SU-DHL-6 (cell line): Measurements from ENCODE around the gene ZFHX2.

Source experiments
- H2AFZ ChIP-seq: fragments of 200-600 bp; sonication (generic); 2 replicates; pipeline ENCODE4 v1.6.1; 2014; ENCODE audit warnings: low read depth, mild to moderate bottlenecking, moderate library complexity, mixed read lengths, antibody characterized with exemption, low read length; ENCODE audit not compliant: severe bottlenecking
- H3F3A ChIP-seq: fragments of 200-600 bp; shearing (Covaris generic); 2 replicates; pipeline ENCODE4 v1.6.0; 2016; ENCODE audit warnings: antibody characterized with exemption, mild to moderate bottlenecking; ENCODE audit not compliant: insufficient read depth
- H3K27ac ChIP-seq: fragments of 200-600 bp; sonication (generic); 2 replicates; pipeline ENCODE4 v1.5.1; 2016; ENCODE audit warnings: low read depth, mild to moderate bottlenecking, low read length, moderate library complexity, mixed read lengths
- H3K27me3 ChIP-seq: fragments of 200-600 bp; sonication (generic), shearing (Covaris generic); 2 replicates; pipeline ENCODE4 v1.6.0; 2014; ENCODE audit warnings: mild to moderate bottlenecking, low read length
- H3K36me3 ChIP-seq: fragments of 200-600 bp; sonication (generic); 2 replicates; pipeline ENCODE4 v1.6.1; 2014; ENCODE audit warnings: mild to moderate bottlenecking, low read length, mixed read lengths
- H3K4me2 ChIP-seq: fragments of 300-600, 200-600 bp; shearing (Covaris generic), sonication (generic); 2 replicates; pipeline ENCODE4 v1.6.0; 2014; ENCODE audit warnings: low read length, low read depth, mild to moderate bottlenecking; ENCODE audit not compliant: poor library complexity, severe bottlenecking
- H3K4me3 ChIP-seq: fragments of 200-600 bp; sonication (generic); 2 replicates; pipeline ENCODE4 v1.5.1; 2014; ENCODE audit warnings: antibody characterized with exemption, low read length, mild to moderate bottlenecking, mixed read lengths; ENCODE audit not compliant: insufficient read depth, poor library complexity, severe bottlenecking
- H3K79me2 ChIP-seq: fragments of 200-600 bp; sonication (generic); 2 replicates; pipeline ENCODE4 v1.6.1; 2014; ENCODE audit warnings: mild to moderate bottlenecking, low read length, moderate library complexity; ENCODE audit not compliant: insufficient read depth
- H3K9ac ChIP-seq: fragments of 200-600 bp; sonication (generic); 2 replicates; pipeline ENCODE4 v1.7.0; 2014; ENCODE audit warnings: mild to moderate bottlenecking, low read length
- H3K9me2 ChIP-seq: fragments of 200-600 bp; sonication (generic); replicated peaks from 2 replicates; pipeline ENCODE4 v1.6.1; 2014; ENCODE audit warnings: low read length; ENCODE audit not compliant: insufficient read depth
- H3K9me3 ChIP-seq: fragments of 200-600 bp; sonication (generic); 2 replicates; pipeline ENCODE4 v1.6.1; 2014; ENCODE audit warnings: low read length, mixed read lengths; ENCODE audit not compliant: insufficient read depth
- H4K20me1 ChIP-seq: fragments of 200-600 bp; sonication (generic); 2 replicates; pipeline ENCODE4 v1.6.1; 2014; ENCODE audit warnings: low read depth, mild to moderate bottlenecking, antibody characterized with exemption, low read length, moderate library complexity, mixed read lengths
- EZH2phosphoT487 ChIP-seq: fragments of 200-600 bp; sonication (generic), shearing (Covaris generic); conservative IDR thresholded peaks from 2 replicates; pipeline ENCODE4 v1.6.1; 2018; ENCODE audit warnings: mild to moderate bottlenecking, antibody characterized with exemption, low read length, moderate library complexity, mixed read lengths
- TF ChIP-seq, protein P1 (sequence below): fragments of 200-600 bp; sonication (generic); IDR thresholded peaks from one replicate; pipeline ENCODE4 v1.5.1; 2017; ENCODE audit warnings: antibody characterized with exemption, mild to moderate bottlenecking, low read length, moderate library complexity; ENCODE audit not compliant: insufficient read depth, poor library complexity, severe bottlenecking

ZFHX2 gene

DNA sequence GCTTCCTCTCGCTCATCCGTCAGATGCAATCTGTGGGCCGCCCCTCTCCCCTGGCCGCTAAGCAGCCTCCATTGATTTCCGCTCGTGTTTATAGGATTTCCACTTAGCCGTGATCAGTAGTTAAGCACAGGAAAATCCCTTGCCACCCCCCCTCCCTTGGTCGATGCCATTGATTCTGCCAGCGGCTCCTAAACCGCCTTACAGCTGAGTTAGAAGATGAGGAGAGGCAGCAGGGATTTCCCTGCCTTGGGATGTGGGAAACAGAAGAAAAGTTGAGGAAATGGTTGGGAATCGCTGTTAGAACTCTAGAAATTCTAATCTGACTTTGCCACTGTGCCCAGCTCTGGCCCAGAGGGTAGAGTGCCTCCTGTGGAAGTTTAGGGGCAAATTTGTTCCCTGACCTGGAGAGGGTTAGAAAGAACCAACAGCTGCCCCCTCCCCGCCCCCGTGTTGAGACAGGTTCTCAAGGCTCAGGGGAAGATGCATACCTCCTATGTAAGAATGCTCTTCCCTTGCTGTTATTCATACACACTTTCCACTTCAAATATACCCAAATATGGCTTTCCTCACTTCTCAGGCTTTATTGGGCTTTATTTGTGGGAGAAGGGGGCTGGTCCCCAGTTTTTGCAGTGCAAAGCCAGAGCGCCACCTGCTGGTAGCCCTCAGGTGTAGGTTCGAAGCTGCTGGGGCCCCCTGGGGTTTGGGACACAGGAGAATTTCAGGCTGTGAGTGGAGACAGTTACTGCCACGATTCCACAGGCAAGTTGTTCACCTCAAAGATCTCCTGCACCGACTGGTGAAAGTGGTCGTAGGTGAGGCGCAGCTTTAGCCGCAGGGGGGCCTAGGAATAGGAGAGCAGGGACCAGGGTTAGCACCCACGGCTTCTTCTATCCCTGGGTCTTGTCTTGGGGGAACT, 7.7 kb upstream of the ZFHX2 start:
- H3K9me2 ChIP-seq, result no peaks in the 10 kb centered on the region
- H3K9ac ChIP-seq, result no peak overlapping the region
- H3K36me3 ChIP-seq, result no peaks in the 10 kb centered on the region
- H3K4me2 ChIP-seq, result no peak overlapping the region
- H3K79me2 ChIP-seq, result peaks cover 10% of the 10 kb centered on the region; the same call in 1 of the 2 replicates
- no peak overlapping the region for H3K4me3 ChIP-seq
- peaks cover 15% of the 10 kb centered on the region for H3F3A ChIP-seq
- H4K20me1 ChIP-seq, result no peaks in the 10 kb centered on the region
- no peak for TF ChIP-seq EZH2phosphoT487
- TF ChIP-seq, protein P1, sequence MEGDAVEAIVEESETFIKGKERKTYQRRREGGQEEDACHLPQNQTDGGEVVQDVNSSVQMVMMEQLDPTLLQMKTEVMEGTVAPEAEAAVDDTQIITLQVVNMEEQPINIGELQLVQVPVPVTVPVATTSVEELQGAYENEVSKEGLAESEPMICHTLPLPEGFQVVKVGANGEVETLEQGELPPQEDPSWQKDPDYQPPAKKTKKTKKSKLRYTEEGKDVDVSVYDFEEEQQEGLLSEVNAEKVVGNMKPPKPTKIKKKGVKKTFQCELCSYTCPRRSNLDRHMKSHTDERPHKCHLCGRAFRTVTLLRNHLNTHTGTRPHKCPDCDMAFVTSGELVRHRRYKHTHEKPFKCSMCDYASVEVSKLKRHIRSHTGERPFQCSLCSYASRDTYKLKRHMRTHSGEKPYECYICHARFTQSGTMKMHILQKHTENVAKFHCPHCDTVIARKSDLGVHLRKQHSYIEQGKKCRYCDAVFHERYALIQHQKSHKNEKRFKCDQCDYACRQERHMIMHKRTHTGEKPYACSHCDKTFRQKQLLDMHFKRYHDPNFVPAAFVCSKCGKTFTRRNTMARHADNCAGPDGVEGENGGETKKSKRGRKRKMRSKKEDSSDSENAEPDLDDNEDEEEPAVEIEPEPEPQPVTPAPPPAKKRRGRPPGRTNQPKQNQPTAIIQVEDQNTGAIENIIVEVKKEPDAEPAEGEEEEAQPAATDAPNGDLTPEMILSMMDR, result peak; percentile 98
- H3K9me3 ChIP-seq, result no peaks in the 10 kb centered on the region
- H2AFZ ChIP-seq, result no peak overlapping the region
- no peaks in the 10 kb centered on the region for H3K27me3 ChIP-seq
- no peak overlapping the region for H3K27ac ChIP-seq

DNA sequence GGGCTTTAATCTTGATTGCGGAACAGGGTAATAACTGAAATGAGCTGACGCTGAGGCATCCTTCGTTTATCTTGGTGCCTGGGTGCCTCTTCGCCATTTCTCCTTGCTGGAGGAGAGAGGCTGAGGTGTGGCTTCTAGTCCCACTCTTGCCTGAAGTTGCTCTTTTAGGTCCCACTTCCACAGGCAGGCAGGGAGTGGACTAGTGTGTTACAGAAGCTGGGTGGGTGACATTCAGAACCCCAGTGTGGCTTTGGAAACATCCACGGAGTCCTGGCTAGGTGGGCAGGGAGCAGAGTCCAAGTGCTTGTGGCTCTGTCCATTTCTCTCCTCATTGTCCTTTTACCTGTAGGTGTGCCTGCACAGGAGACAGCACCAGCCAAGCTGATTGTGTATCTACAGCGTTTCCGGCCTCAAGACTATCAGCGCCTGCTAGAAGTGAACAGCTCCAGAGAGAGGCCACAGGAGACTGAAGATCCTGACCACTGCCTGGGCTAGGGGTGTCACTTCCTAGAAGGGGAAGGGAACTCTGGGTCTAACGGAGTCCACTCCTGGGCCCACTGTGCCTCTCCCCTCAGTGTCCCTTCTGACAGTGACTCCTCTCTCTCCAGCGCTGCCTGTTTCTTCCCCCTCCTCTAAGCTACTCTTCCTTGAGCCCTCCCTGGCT, 6.9 kb upstream of the ZFHX2 start:
- Histone ChIP-seq H3K9me3 (no peaks in the 10 kb centered on the region), H3K27me3 (no peaks in the 10 kb centered on the region), H3K4me3 (no peak overlapping the region), H4K20me1 (no peaks in the 10 kb centered on the region), H3K9me2 (no peaks in the 10 kb centered on the region), H3K79me2 (peaks cover 10% of the 10 kb centered on the region; the same call in 1 of the 2 replicates), H3F3A (peaks cover 15% of the 10 kb centered on the region), H3K9ac (no peak overlapping the region), H2AFZ (no peak overlapping the region), H3K36me3 (no peaks in the 10 kb centered on the region), H3K4me2 (peak overlapping the region; percentile 89), H3K27ac (no peak overlapping the region)
- TF ChIP-seq EZH2phosphoT487, result no peak

DNA sequence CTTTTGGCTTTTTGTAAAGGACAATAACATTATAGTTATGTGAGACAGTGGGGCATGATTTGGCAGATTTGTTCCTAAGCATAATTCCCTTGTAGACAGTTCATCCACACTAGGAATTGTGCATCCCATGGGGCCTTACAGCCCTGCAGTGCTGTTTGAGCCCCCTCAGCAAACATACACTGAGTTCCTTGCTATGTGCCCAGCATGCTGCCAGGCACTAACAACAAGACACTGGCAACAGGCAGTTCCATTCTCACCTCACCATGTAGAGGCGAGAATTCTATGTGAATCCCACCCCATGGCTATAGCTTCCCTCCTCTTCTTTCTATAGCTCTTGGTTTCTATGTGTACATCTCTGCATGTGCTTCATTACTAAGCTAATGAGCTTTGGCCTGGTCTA, 6.4 kb upstream of the ZFHX2 start:
- Histone ChIP-seq H4K20me1 (no peaks in the 10 kb centered on the region), H3K79me2 (peaks cover 10% of the 10 kb centered on the region; the same call in 1 of the 2 replicates), H3F3A (peaks cover 15% of the 10 kb centered on the region), H3K9me2 (no peaks in the 10 kb centered on the region), H3K27me3 (no peaks in the 10 kb centered on the region), H2AFZ (no peak overlapping the region), H3K4me2 (peak overlapping the region; percentile 89), H3K9ac (peak overlapping the region; percentile 75), H3K27ac (peak overlapping the region; percentile 49), H3K36me3 (no peaks in the 10 kb centered on the region), H3K9me3 (no peaks in the 10 kb centered on the region), H3K4me3 (no peak overlapping the region)
- TF ChIP-seq, protein P1, result no peak
- no peak for TF ChIP-seq EZH2phosphoT487

DNA sequence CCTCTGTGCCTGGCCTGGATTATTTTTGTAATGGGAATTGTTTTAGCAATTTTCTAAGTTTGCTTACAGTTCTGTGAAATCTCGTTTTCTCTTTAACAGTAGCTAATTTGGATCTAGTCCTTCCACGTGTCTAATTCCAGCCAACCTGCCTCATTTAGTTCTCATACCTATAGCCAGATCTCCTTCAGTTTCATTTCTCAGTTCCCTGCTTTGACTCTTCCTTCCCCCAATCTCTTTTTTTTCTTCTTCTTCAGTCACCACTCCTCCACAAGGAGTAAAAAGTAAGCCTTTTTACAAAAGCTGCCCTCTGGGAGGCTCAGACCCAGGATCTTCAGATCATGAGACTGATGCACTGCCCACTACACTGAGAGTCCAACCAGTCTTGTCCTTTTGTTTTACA, 6.0 kb upstream of the ZFHX2 start:
- Histone ChIP-seq H3F3A (peaks cover 15% of the 10 kb centered on the region), H3K9me2 (no peaks in the 10 kb centered on the region), H3K4me2 (peak overlapping the region; percentile 89), H3K79me2 (peaks cover 10% of the 10 kb centered on the region; the same call in 1 of the 2 replicates), H3K9me3 (no peaks in the 10 kb centered on the region), H3K9ac (peak overlapping the region; percentile 75), H3K27ac (peak overlapping the region; percentile 49), H3K4me3 (peak overlapping the region; percentile 67), H2AFZ (no peak overlapping the region), H4K20me1 (no peaks in the 10 kb centered on the region), H3K27me3 (no peaks in the 10 kb centered on the region), H3K36me3 (no peaks in the 10 kb centered on the region)
- TF ChIP-seq EZH2phosphoT487, result no peak
- TF ChIP-seq, protein P1, result no peak
